ENCODE data around the gene B3GNT8.

DNA sequence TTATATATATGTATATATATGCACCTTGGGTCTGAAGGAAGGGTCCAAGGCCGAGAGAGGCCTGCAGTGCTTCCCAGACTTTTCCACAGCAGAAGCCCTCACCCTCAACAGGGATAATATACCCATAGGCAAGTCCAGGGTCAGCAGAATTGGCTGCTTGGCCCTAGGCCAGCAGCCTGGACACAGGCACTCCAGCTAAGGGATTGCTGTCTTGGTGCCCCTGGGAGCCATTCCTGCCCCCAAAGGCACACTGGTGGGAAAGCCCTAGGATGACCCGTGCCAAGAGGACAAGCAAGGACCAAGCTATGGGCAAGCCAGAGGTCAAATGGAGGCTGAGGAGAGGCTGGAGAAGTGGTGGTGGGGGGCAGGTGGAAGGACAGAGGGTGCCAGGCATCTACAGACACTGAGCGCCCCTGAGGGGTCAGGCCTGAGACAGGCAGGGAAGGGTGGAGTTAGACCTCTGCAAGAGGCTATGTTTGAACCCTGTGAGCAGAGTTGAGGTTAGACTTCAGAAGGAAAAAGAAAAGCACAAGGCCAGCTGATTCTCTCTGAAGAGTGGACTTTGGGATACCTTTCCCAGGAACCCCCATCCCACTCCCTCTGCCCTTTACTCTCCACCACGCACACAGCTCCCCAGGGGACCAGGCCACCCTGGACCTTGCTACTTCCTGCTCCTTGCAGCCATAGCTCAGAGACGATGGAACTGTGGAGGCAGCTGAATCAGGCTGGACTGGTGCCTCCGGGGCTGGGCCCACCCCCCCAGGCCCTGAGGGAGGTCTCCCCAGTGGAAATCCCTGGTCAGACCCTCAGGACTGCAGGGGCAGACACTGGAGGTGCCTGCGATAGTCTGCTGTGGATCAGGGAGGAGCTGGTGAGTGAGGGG is 15.5 kb upstream of the B3GNT8 start, which contains the start of gene ERICH4:
- TF ChIP-seq, protein P1, sequence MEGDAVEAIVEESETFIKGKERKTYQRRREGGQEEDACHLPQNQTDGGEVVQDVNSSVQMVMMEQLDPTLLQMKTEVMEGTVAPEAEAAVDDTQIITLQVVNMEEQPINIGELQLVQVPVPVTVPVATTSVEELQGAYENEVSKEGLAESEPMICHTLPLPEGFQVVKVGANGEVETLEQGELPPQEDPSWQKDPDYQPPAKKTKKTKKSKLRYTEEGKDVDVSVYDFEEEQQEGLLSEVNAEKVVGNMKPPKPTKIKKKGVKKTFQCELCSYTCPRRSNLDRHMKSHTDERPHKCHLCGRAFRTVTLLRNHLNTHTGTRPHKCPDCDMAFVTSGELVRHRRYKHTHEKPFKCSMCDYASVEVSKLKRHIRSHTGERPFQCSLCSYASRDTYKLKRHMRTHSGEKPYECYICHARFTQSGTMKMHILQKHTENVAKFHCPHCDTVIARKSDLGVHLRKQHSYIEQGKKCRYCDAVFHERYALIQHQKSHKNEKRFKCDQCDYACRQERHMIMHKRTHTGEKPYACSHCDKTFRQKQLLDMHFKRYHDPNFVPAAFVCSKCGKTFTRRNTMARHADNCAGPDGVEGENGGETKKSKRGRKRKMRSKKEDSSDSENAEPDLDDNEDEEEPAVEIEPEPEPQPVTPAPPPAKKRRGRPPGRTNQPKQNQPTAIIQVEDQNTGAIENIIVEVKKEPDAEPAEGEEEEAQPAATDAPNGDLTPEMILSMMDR (conservative IDR thresholded peaks at IDR 0.05) = no peak
- TF ChIP-seq ZFX (IDR thresholded peaks at IDR 0.05) = no peak
